GM21390 (cell line): ENCODE measurements around the gene ZDHHC14.

Source experiments
- ATAC-seq: cut with Tn5 transposase; IDR thresholded peaks from one replicate; pipeline ENCODE4 v1.9.1; 2021; ENCODE audit not compliant: unreplicated experiment

The ZDHHC14 gene

DNA sequence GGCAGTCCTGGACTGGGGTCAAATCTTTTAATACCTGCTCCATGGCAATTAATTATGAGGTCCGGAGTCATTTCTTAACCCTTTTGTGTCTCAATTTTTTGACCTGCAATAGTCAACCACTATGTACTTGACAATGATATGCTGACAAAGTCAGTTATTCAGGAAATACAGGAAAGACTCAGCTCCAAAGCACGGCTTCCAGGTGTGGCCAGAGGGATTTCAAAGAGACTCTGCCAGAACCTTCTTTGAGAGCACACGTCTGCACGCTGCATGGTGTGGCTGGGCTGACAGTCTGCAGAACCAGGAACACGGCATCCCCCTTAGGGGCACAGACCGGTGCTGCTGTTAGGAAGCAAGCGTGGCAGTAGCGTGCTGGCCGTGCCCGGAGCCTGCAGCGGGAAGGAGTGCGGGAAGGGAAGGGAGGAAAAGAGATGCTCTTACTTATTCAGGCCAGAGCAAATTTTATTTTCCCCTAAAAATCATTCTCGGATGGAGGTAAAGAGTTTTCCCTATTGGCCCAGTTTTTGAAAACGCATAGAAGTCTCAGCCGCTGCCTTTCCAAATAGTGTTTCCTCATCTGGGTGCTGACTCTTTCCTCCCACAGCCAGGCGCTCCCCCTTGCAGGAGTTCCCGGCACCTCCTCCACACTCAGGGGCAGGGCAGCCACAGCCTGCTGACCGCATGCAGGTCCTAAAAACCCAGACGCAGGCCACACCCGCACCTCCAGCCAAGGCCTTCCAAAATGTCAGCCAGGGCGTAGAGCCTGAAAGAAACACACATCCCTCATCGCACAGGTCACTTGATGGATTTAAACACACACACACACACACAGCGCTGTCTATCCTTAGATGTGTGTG lies 254.6 kb downstream of the ZDHHC14 start:
- ATAC-seq = no peak

DNA sequence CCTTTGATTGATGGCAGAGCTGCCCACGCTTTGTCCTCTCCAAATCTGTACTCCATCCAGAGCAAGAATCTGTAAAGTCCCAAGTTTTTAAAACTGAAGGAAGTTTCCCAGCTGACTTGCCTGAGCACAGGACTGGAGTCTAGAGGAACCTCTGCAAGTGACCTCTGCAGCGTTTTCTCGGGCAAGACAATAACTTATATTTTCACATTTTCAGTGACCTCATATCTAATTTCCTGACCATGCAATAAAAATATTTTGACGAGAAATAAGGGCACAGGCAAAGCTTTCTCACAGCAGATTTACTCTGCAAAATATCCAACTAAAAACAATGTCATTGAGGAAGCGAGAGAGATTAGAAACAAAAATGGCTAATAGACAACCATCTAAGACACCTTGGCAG lies 256.5 kb downstream of the ZDHHC14 start:
- ATAC-seq = no peak

DNA sequence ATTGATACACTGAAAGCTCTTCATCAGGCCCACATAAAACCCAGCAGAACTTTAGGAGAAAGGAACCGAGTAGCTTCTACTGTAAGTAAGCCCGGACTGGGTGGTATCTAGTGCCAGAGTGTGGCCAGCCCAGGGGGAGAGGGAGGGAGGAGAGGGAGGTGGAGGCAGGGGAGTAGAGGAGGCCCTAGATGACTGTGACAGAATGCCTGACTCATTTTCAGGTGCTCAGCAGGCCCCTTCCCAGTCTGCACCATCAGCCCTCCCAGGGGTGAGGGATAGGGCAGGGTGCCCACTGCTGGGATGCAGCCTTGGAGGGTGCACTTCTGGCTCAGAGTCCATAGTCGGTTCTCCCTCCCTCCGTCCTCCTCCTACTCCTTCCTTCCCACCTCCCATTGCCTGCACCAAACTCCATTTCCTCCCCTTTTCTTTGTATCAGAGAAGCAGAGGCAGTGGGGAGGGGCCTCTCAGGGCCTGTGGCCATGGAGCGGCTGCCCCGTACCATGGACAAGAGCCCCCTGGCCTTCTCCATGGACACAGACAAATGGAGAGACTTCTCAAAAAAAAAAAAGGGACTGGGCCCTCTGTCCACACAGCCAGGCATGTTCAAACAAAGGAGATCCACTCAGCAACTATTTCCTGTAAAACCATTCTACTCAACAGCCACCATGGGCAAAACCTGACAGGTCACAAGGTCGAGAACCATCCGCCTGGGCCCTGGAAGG lies 257.1 kb downstream of the ZDHHC14 start:
- ATAC-seq = no peak

DNA sequence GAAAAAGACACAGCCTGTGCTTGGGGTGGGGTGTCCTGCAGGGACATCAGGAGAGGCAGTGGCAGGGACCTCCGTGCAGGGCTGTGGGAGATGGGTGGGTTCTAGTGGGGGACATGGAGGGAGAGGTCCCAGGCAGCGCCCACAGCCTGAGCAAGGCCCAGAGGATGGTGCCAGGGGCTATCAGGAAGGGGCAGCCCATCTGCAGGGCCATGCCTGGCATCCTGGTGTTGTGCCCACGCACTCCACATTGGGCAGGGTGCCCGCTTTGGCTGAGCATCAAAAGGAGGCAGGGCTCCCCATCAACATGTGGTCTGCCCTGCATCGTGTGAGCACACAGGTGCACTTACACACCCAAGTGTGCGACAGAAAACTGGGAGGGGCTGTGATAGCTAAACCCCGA lies 257.8 kb downstream of the ZDHHC14 start:
- no peak for ATAC-seq

DNA sequence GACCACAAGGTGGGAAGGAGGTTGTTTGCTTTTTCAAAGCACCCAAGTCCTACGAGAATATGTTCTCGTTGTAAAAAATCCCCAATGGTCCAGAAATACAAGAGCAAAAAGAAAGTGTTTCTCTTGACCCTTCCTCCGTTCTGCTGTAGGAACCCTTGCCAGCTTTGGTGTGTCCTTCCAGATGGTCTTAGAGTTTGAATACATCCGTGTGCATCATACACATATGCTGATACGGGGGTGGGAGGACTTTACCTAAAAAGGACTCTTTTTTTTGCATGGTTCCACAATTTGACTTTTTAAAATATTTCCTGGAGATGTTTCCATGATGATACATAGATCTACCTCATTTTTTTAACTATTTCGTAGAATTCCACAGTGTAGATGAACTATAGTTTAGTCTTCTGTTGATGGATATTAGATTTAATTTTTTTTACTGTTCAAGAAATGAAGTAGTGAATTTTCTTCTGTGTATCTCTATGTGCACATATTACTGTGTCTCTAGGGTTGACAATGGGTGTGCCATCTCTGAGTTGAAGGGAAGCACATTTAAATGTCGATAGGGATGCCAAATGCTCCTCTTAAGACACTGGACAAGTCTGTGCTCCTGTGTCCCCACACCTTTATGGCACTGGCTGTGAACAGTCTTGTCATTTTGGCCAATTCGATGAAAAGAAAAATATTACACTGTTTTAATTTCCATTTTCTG lies 259.9 kb downstream of the ZDHHC14 start:
- no peak for ATAC-seq

DNA sequence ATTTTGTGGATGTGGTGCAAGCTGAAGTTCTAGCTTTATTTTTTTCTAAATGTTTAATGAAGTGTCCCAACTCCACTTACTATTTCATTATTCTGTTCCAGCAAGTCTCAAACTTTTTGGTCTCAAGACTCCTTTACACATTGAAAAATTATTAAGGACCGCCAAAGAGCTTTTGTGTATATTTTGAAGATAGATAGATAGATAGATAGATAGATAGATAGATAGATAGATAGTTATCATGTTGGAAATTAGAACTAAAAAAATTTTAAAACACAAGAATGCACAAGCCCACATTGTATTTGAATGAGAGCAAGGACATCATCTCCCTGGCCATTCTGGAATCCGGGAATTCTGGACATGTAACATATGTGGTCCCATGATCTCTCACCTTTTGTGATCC lies 260.8 kb downstream of the ZDHHC14 start:
- ATAC-seq = no peak

DNA sequence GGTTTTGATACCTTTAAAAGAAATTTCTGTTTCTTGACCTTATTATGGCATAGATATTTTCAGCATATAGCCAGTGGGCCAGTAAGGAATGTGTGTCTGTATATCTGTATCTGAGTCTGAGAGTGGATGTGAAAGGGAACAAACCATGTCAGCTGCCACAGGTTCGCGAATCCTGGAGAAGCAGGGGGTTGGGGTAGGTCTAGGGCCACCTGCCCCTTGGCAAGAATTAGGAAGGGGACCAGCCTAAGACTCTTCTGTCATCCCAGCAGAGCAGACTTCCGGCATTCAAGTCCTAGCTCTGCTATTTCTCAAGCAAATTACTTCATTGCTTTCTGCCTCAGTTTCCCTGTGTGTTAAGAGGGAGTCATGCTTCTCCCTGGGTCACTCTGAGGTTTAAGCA lies 261.7 kb downstream of the ZDHHC14 start:
- ATAC-seq = no peak

DNA sequence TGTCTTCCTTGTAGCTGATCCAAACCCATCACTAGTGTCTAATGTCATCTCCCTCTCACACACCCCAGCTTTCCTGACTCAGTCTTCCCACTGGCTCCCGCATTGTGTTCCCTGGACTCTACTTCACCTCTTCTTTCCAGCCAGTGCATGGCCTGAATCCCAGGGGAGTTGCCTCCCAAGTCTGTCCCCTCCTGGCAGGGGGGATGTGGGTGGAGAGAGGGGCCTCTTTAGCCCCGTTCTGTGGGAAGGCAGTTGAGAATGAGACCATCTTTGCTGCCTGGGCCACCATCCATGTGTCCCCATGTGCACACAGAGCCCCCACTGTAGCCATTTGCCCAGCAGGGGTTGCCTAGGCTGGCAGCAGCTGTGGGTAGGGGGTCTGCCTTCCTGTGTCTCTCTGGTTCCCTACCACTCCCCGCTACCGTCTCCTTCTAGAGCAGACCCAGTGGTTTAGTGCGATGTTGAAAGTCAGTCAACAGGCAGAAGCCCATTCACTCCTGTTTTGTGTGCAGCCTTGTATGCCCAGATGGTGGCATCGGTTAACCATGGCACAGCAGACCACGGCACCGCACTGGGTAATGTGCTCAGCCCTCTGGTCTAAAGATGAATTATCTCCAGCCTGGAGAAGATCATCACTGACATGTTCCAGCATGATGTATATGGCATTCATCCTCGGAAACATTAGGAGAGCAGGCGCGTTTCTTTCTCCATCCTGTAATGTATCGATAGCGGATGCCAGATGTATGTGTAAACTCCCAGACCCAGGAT lies 263.2 kb downstream of the ZDHHC14 start:
- no peak for ATAC-seq

DNA sequence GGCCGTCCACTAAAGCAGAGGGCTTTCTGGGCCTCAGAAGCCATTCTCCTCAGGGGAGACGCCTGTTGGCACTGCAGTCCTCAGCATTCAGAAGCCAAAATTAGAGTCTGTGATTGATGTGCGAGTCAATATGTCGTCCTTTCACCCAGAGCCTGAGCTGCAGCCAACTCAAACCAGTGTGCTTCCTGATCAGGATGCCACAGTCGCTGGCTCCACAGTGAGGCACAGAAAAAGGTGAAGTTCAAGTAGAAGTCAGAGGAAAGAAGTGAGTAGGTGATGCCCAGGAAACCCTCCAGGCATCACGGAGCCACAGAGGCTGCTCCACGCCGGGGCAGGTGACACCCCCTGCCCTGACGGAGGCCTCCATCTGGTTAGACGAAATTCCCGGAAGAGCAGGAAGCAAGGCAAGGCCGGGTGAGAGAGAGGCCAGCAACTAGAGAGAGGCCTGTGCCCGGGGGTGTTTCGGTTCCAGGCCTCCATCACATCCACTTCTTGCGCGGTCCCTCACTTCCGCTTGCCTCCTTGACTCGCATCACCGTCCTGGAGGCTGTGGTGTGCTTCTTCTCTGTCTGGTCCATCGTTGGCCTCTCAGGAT lies 264.3 kb downstream of the ZDHHC14 start:
- no peak for ATAC-seq

DNA sequence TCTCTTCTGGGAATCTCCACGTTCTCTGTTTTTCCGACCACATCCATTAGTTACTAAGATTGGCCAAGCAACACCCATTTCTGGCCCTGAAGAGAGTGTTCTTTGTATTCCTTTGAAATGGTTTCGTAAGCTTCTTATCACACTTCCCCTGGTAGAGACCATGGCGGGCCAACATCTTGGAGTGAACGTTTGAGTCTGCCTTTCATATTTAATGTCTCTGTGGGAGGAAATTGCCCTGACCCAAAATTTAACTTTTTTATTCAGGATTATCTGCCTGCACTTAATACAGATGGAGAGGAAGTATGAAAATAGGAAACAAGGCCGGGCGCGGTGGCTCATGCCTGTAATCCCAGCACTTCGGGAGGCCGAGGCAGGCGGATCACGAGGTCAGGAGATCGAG lies 265.0 kb downstream of the ZDHHC14 start:
- no peak for ATAC-seq

DNA sequence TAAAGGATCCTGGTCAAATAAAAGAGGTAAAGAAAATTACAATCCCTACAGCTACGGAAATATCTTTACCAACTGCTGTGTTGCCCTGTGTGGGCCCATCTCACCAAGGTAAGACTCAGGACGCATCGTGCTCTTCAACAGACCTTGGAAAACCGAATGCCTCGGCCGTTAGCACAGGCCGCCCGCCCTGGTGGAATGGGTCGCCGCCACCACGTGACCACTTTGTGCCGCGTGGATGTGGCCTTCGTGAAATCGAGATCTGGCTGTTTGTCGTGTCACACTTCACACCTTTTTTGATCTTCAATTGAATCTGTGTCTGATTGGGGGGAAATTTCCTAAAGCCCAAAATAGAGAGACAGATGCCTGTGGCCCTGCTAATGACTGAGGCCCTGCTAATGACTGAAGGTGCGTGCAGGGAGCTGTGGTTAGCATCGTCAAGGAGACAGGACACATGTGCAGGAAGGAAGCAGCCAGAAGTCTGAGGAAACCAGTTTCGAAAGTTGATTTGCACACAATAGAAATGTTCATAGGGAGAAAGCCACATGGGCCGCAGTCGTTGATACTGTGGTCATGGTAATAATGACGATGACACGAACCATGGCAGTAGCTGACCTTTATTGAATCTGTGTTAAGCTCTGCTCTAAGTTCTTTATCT lies 266.4 kb downstream of the ZDHHC14 start:
- no peak for ATAC-seq

DNA sequence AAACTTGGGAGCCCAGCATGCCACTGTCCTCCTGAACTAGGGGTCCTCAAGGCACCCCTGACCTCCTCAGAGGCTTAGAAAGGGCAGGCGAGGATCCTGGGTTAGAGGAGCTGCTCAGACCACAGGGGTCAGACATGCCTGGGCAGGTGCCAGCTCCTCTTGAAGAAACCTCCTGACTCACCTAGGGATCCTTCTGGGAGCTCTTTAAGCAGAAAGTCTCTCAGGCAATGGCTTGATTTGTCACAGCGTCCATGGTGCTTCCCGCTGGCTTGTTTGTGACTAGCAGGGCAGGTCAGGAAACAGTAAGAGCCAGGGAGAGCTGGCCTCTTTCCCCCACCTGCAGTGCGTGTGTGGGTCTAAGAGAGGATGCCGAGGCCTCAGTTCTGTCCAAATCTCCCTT lies 267.6 kb downstream of the ZDHHC14 start:
- no peak for ATAC-seq

DNA sequence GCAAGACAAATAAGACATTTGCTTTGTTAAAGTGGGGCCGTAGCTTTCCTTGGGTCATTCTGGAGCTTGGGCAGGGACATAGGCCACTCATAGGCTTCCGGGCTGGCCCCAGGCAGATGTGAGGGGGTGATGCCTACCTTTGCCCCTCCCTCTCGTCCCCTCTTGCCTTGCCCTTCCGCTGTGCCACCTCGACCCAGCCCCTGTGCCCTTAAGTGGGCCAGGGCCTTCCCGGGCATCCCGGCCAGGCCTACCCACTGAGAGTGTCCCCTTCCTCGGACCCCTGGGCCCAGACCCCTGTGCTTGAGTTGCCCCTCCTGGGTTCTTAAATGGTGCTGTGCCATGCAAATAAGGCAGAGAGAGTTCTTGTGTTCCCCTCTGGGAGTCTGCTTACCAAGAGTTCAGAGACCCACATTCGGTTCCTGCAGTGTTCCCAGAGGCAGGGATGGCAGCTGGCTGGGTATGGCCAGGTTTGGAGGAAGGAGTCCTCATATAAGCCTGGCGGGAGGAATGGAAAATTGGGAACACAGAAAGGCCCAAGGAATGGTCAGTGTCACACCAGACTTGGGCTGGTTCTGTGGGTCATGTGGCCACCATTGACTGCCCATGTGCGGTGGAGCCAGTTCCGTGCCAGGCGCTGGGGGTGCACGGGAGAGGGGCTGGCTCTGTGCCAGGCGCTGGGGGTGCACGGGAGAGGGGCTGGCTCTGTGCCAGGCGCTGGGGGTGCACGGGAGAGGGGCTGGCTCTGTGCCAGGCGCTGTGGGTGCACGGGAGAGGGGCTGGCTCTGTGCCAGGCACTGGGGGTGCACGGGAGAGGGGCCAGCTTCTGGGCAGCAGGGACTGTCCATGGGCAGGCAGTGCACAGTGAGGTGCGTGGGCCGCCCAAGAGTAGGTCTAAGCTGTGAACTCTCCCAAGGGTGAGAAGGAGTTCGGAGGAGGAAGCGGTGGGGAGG lies 268.6 kb downstream of the ZDHHC14 start:
- ATAC-seq = no peak

DNA sequence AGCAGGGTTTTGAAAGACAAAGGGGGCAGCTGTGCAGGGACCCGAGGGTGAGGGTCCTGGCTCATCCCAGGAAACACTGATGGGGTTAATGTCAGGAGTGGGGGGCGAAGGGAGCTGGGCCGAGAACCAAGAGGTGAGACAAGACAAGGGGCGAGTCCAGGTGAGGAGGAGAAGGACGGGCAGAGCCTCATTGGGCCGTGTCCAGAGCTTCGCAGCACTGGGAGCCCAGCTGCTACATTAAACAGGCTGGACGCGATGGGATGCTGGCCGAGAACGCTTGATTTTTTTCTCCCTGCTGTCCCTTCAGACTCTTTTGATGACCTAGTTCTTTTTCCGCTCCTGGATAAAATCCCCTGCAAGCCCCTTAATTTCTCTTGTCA lies 269.3 kb downstream of the ZDHHC14 start:
- no peak for ATAC-seq

DNA sequence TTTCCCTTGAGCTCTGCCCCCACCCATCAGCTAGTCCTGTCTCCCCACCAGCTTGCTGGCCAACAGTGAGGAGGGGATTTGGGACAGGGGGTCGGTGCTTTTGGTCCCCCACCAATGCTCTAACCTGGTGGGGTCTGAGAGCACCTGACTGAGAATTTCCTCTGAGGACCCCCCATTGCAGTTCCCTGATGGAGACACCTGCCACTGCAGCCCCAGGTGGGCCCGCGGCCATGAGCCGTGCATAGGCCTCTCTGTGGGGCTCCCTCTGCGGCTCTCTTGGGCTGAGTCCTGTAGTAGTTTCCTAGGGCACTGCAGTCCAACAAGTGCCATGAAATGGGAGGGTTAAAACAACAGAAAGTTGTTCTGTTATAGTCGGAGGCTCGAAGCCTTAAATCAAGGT lies 269.8 kb downstream of the ZDHHC14 start:
- ATAC-seq = no peak

DNA sequence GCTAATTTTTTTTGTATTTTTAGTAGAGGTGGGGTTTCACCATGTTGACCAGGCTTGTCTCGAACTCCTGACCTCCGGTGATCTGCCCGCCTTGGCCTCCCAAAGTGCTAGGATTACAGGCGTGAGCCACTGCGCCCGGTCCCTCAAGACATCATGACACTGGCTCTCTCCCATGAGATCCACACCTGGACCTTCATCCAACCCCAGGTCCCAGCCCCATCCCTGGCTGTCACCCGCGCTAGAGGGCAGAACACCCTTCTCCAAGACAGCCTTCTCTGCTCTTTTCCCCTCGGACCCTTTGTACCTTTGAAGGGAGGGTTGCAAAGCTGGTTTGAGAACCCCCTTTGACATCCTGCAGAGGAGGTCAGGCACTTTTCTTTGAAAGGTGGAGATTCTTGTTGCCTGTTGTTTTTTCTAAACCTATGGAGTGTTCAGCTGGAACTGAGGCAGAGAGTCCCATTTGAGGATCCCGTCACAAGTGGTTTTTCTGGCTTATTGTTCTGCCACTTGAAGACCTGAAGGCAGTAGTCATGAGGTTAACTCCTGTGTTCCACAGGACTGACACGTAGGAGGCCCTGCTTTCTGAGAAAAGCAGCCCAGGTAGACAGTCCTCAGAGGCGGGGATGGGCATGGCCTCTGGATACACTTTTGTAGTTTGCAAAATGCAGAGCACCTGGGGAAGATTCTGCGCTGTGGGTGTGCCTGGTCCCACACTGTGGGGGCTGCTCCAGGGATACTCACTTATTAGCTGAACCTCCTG lies 270.9 kb downstream of the ZDHHC14 start:
- no peak for ATAC-seq

DNA sequence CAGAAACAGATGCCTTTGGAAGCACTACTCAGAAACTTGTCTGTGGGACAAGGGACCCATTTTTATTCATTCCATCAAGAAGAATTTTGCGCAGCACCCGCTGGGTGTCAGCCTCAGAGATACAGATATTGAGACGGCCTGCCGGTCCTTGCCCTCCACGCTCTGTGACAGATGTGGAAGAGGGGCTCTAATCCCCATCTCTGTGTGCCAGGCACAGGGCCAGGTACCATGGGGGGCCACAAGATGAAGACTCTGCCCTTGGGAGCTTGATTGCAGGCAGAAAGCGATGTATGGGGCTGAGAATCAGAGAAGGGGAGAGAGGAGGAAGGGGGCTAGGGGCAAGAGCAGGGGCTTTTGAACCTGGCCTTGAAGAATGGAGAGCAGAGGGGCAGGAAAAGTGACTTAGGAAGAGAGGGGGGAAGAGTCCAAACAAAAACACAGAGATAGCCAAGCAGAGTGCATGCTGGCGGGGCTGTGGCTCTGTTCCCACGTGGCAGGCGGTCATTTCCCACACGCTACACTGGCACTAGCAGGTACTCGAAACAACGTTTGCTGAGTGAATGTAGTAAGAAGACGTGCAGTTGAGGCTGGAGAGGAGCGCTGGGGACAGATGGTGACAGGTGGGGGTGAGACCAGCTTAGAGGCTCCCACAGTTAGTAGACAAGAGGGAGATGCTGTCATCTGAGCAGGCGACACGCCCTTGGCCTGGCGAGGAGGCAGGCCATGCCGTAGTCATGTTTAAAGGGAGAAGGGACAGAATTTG lies 271.8 kb downstream of the ZDHHC14 start:
- no peak for ATAC-seq

DNA sequence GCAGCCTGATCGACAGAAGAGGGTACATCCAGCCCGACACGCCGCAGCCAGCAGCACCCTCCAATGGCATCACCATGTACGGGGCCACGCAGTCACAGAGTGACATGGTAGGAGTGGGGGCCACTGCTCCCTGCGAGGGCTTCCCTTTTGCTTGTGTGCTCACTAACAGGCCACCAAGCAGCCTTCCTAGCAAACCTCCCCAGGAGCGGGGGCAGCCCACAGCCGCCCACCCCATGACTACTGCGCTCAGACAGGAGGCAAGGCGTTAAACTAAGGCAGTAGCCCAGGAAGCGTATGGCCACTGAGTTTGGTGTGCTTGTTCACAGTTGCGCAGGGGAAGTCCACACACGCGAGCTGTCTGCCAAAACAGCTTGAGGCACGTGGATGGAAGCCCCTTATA lies 272.5 kb downstream of the ZDHHC14 start:
- no peak for ATAC-seq
